ENCODE data around the gene SCYL1. TPM values are rescaled to one million over a fixed set of nuclear protein-coding genes. Genes with fewer than 3 reads are reported as not detected.
A peak's percentile ranks its signal among the peaks of the same experiment; 100 is the strongest.

Gene SCYL1
- total RNA-seq: 81.2 and 101 TPM in 2 replicates

DNA sequence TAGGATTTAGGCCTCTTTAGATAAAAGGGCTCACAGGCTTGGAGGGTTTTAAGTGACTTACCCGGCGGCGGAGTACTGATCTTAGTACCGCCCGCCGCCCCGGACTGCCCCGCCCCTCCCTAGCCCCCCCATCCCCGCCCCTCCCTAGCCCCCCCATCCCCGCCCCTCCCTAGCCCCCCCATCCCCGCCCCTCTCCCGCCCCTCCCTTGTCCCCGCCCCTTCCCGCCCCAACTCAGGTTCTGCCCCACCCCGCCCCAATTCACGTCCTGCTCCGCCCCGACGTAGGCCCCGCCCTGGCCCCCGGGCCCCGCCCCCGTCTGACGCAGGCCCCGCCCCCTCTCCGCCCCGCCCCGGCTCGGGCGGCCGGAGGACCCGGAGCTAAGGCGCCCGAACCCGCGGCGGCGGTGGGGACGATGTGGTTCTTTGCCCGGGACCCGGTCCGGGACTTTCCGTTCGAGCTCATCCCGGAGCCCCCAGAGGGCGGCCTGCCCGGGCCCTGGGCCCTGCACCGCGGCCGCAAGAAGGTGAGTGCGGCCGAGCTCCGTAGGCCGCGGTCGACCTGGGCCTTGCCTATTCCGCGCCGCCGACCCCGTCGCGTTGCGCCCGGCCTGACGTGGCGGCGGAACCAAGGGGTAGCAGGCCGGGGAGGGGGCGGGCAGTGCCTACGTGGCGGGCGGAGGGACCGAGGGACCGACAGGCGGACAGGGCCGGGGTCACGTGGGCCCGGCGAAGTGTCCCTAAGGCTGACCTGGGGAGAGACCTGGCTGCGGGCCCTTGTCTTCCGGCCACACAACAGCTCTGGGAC is at the start of gene SCYL1:
SCYL1 (plus strand) TSS at position 343 of the 805 bp plus-strand sequence; CDS start at position 414, 71 bp downstream.
- peak within 1 kb of the TSS; percentile 96 for H3K4me3 ChIP-seq (ENCODE audit: low read depth, low read length)
- no peak for DNase-seq (ENCODE audit: low read depth)
- TF ChIP-seq CTCF (conservative IDR thresholded peaks at IDR 0.05; ENCODE audit: low read depth, low read length): no peak

GRCh38 chr11:65476632-65477148 is 48.2 kb upstream of the SCYL1 start:
- peak overlapping the region; percentile 69 for H3K4me3 ChIP-seq (ENCODE audit: low read depth, low read length)
- TF ChIP-seq CTCF (conservative IDR thresholded peaks at IDR 0.05; ENCODE audit: low read depth, low read length): no peak
- DNase-seq (ENCODE audit: low read depth): no peak

GRCh38 chr11:65477149-65477965 is 47.5 kb upstream of the SCYL1 start:
- TF ChIP-seq CTCF (conservative IDR thresholded peaks at IDR 0.05; ENCODE audit: low read depth, low read length): no peak
- peak overlapping the region; percentile 69 for H3K4me3 ChIP-seq (ENCODE audit: low read depth, low read length)
- DNase-seq (ENCODE audit: low read depth): no peak

DNA sequence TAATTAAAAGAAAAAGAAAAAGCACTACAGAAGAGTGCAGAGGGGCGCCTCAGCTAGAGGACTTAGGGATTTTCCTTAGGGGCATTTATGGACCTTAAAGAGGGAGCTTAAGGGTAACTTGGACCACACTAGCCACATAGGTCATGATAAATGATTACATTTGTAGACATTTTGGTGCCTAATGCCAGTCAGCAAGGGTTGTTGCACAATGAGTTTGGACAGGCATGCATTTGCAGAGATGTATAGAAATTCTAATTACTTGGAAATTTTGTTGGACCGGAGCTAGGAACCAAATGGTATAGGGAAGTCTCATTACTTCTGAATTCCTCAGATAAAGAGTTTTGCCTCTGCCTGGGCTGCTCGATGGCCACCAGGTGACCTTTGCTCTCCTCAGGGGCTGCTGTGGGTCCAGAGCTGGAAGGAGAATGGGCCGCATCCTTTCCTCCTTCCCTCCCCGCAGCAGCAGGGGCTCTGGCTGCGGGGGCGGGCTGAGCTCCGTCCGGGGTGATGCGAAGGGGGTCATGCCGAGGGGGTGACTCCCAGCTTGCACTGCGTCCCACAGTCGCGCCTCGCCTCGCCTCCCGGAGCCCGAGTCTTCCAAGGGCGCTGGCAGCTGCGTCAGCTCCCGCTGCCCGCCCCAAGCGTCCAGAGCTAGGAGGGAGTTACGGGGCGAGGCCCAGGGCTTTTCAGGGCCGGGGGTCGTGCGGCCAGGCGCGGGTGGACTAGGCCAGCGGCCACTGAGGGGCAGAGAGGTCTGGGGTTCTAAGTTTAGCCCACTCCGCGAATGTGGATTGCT is 46.3 kb upstream of the SCYL1 start:
- DNase-seq (ENCODE audit: low read depth): no peak
- peak overlapping the region; percentile 69 for H3K4me3 ChIP-seq (ENCODE audit: low read depth, low read length)
- TF ChIP-seq CTCF (conservative IDR thresholded peaks at IDR 0.05; ENCODE audit: low read depth, low read length): no peak

DNA sequence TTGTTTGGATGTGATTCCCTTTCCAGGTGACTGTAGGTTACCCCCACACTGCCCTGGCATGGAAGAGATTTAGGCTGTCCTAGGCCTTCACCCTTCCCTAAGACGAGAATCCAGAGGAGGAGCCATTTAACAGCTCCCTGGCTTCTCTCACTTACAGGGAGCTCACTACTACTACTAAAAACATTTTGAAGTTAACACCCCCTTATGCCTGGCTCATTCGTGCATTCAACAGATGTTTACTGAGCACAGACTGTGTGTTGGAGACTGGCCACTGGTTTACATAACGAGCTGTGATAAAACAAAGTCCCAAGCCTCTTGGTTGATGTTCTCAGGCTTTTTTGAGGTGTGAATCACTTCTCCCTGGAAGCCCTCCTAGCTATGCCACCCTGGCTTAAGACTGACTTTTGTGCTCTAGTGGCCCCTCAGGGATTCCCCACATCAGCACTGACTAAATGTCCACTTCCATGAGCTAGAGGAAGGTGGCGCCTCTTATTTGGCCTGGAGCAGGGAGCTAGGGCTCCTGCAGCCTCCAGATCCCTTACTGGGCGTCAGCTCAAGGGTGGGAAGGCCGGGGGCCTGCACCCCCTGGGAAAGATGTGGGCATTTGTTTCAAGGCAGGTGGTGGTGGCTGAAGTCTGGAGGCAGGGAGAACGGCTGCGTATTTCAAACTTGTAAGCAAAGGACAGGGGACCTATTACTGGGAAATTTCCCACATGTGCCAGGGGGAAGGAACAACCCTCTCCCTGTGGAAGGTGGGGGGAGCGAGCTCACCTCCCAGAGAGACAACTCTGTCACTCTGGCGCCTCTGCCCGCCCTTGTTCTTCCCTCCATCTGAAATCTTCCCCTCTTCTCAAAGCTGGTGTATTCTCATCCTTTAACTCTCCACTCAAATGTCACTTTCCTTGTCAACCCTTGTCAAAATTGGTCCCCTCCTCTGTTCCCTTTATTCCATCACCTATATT is 45.4 kb upstream of the SCYL1 start:
- TF ChIP-seq CTCF (conservative IDR thresholded peaks at IDR 0.05; ENCODE audit: low read depth, low read length): peak; percentile 59

More for the DNA sequence above, 45.4 kb upstream of the SCYL1 start:
- DNase-seq (ENCODE audit: low read depth): peak; percentile 86
- peak overlapping the region; percentile 69 for H3K4me3 ChIP-seq (ENCODE audit: low read depth, low read length)
